DMS 273 (cell line): ENCODE measurements around the gene LRMDA.

Experiments used
- DNase-seq: peaks from one replicate; lab custom pipeline; 2025; ENCODE audit not compliant: unreplicated experiment; lab: John Stamatoyannopoulos, UW

The LRMDA gene

DNA sequence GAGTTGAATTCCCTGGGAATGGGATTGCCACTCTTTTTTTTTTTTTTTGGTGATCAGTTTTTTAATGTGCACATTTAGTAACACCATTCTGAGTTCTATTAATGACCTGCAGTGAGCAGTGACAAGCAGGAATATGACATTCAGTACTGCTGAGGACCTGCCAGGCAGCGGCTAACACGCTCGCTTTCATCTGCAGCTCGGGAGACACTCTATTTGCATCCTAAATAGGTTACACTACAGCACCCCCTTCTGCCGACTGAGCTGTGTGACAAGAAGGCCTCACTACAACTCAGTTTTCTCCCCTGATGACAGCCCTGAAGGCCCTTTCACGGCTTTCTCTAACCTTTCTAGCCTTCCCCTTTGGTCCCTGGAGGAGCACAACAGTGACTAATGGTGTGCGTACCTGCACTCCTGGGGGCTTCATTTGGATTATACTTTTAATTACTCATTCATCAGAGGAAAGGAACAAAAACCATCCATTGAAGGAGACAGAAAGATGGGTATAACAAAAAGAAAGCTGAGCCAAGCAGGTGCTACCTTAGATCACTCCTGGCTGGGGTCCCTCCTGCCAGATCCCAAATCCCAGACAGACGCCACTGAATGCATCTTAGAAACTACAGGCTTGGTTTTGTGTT is 872.4 kb downstream of the LRMDA start:
- peak; percentile 80 for DNase-seq

DNA sequence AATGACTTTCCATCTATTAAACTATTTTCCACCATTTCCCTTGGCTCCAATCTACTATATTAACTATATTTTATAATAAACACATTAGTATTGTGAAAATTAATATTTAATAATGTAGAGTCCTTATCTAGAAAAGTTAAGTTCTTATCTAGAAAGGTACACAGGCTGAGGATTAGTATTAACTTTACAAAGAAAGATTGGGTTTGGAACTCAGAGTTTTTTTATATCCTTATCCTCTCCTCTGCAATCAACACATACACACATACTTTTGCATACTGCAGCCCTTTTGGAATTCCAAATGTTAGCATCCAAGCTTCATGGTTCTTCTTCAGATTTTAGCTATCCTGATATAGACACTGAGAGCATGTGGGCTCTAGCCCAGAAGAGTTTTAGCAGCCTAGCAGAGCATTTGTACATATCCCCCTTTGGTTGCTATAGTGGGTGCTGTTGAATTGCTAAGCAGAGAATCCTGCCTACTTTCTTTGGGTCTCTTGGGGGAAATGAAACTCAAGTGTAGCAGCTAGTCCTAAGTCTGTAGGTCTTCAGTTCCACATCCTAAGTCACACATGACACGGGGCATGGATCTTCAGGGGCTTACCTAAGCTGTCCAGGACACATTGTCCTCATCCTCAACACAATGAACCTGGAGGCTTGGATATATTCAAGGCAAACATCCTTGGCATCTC is 874.6 kb downstream of the LRMDA start:
- DNase-seq, result no peak

DNA sequence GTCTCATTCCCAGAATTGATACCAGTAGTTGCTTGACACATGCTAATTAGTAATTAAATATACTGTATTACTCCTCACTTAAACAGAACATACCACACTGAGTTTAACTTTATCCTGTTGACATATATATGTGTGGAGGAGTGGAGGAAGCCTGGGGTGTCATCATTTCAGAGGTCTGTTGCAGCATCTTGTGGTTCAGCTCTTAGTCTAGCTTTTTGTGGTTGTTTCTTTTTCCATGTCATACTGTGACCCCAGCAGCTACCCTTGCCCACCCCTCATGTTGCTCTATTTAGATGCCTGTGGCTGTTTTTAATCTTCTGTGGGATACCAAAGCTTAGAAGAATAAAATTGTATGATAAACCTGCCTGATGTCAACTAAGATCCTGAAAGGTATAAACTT is 875.4 kb downstream of the LRMDA start:
- DNase-seq, result no peak

DNA sequence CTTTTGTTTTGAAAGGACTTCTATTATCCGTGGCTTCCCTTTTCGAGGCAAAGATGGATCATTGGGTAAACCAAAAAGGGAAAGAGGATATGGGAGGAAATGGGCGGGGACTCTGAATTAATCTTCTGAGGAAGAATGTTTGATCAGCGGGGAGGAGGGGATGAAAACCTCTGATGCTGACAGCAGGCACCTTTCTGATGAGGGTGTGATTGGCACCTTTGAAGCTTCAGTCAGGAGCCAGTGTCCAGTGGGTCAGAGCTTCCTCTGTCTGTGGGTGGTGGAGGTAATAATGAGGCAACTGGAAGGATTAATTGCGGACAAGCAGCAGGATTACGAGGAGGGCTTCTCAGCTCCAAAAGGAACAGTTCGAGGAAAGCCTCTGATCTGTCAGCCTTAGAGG is 877.6 kb downstream of the LRMDA start:
- no peak for DNase-seq

DNA sequence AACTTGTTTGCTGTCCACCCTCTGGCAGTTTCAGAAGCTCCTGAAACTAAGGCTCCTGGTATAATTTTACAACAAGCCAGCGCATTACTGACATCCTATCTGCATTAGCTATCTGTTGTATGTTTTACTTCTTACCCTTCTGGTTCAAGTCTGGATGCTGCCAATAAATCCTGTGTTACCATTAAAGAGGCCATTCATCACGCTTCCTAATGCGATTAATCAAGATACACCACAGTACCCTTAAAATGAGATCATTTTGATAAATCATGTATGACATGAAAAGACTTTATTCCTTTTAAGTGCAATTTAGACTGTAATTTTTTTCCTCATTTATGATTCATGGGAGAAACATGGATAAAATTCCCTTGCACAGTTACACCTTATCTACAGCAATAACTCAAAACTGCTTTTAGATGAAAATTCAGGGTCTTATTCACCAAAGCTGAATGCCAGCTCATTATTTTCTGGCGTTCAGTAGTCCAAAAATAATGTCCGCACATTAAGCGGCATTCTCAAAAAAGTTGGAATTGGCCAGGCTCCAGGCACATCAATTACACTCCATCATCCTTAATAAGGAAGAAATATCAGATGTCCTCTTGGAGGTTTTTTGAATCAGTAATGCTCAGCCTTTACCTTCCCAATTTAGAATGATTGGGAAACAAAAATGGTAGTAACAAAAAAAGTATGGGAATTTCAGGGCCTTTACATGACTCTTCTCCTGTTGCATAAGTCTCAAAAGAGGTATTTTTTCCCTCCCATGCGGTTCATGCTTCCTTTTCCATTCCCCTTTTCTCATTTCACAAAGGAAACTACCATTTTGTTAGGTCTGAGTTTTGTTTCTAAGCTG is 878.5 kb downstream of the LRMDA start:
- DNase-seq, result no peak

DNA sequence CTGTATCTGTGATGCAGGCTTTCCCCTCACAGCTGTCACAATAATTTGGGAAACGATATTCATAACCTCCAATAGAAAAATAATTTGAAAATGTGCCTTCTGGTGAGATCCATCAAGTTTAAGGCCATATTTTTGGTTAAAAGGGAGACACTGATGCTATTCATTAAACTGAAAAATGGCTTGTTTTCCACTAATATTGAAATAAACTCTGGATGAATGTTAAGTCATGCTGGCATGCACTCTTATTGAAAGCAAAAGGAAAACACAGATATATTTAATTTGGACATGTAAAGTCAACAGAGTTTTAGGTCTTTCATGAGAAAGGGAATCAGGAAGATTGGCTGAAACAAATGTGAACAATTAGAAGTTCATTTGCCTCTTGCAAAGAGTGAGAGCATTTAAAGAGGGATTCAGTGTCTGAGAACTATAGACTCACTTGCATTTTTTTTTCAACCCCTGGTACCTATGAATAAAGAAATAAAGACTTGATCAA is 879.2 kb downstream of the LRMDA start:
- no peak for DNase-seq

DNA sequence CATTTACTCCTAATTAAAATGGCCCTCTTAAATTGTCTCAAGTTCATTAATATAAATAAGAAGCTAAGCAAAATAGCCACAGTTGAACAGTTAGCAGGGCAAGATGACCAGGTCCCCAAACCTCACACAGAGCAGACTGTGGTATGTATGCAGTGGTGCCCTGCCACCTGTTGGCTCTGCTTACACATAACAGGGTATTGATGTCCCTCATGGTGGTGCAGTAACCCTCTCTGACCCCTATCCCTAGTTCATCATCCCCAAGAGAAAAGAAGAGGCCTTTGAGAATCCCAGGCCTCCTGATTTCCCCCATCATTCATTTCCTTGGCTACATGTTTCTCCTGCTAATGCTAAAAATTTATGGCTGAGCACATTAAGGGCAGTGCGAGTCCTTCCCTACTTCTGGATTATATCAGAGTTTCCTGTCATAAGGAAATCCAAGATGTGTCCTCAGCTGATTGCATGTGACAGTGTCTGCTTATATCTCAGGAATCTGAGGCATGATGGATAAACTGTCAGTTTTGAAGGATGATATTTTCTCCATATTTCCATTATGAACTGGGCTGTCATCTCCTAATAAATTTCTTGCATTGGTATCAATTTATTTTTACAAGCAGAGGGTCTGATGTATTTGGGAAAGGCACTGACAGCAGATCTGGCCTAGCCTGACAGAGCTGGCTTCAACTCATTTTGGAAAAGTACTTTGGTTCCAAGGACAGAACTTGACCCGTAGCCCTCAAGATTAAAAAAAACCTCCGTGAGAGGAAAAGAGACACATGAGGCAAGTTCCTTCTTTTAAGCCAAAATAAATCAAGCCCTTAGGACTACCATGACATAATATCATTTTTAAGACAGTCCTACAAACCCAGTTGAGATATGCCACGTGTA is 880.6 kb downstream of the LRMDA start:
- DNase-seq, result peak; percentile 43

DNA sequence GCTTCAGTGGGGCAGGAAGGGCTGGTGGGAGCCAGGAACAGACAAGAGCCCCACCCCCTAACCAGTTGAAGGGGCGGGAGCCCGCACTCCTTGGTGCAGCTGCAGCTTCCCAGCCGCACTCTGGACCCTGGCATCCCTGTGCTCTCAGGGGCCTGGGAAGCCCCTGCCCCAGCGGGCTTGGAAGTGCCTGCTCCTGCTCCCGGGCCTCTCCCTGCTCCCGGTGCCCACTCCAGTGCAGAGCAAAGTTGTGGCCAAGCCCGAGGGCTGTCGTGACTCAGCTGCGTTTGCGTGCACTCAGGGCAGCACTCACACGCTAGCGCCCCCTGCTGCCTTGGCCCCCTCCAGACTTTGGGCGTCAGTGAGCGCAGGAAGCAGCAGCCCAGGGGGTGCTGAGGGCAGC is 883.8 kb downstream of the LRMDA start:
- DNase-seq, result no peak

DNA sequence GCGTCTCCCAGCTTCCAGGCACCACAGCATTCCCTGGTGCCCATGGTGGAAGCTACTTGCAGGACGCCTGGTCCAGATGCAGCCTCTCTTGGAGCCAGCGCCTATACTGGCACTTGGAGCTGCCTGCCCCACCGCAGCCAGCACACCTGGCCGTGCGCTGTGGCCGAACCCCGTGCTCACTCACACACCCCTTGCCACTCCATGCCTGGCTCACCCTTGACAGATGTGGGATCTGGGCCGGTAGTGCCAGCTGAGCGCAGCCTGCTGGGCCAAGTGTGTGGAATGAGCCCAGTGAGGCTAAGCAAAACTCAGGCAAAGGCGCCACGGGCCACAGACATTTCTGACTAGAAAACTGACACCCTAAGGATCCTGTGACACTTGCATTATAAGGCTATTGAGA is 884.8 kb downstream of the LRMDA start:
- no peak for DNase-seq

DNA sequence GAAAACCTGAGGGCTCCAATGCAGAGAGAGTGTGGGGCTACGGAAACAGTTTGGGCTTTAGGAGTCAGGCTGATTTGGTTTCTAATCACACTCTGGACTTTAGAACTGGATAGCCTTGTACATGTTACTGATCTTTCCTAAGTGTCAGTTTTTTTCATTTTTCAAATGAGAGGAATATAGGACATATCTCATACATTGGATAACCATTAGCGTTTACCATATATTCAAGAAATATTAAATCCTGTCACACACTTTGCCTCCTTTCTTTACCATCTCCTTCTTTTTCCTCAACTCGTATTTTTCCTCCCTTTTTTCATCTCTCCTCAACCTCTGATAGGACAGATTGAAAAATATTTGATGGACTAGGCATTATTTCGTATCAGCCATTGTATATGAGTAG is 885.7 kb downstream of the LRMDA start:
- DNase-seq, result no peak

DNA sequence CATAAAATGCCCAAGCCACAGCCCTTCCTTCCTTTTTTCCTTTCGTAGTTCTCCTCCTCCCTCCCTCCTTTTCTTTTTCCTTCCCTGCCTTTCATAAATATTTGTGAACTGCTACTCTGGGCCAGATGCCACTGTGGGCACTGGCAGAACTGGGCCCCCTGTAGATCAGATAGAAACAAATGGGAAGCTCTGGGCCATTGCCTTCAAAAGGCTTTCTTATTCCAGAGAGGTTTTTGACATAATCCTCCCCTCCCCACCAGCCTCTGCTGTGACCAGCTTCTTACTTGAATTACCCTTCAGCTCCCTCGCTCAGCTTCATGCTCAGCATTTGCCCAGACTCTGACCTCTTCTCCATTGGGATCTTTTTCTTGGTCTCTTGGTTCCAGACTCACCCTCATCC is 886.8 kb downstream of the LRMDA start:
- peak; percentile 17 for DNase-seq

DNA sequence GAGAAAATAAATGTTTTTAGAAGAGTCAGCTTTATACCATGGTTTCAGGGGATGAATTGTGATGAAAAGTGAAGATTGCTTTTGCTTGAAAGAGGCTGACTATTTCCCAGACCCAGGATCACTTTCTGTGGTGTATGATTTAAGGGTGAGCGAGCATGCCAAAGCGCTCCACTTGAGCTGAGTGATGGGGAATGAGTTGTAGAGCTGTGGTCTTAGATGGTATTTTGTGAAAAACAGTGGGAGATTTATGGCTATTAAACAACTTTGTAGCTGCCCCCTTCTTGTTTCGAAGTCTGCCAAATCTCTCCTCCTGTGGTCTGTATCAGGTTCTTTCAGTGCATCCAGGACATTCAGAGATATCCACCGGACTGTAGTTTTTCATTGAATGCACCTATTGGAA is 888.2 kb downstream of the LRMDA start:
- no peak for DNase-seq

DNA sequence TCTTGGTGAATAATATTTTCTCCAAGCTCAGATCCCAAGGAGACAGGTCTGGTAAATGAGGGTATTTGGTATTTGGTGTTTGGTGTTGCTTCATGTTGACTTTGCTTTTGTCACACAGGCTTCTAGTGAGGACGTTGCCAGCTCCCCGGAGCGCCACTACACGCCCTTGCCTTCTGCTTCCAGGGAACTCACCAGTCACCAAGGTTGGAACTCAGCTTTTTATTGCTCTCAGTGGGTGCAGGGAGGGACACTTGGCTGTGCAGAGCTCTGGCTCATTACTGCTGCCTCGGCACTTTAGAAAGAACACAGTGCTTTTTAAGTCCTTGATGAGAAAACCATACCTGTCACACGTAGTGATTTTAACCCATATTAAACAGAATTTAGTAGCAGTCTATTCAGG is 892.9 kb downstream of the LRMDA start:
- peak; percentile 24 for DNase-seq

DNA sequence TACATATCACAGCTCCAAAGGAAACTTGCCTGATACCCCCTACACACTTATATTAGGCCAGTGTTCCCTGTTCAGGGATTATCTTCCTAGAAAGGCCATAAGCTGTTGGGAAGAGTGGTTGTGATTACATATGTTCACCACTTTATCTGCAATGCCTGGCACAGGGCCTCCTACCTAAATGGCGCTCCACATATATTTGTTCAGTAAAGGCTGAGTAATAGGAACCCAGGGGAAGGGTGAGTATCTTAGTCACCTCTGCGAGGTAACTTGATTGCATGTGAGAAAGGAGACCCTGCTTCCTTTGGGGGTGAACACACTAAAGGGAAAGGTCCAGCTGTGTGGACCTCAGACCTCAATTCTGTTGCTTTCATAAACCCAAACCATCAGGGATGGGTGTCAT is 896.0 kb downstream of the LRMDA start:
- DNase-seq, result no peak

DNA sequence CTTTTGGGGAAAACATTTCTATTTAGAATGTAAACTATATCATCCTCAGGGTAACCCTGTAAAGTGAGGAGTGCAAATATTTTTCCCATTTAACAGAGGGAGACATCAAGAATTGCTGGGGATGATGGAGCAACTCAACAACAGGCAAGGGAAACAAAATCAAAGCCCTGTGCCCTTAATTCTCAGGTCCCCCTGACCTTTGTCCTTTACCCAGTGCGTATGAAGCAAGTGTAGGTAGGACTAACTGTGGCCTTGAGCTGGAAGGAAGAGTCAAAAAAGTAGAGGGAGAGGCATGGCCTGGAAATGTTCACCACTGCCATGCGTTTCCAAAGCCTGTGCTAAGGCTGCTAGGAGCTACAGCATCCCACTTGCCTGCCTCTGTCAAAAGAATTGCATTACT is 896.9 kb downstream of the LRMDA start:
- DNase-seq, result no peak

DNA sequence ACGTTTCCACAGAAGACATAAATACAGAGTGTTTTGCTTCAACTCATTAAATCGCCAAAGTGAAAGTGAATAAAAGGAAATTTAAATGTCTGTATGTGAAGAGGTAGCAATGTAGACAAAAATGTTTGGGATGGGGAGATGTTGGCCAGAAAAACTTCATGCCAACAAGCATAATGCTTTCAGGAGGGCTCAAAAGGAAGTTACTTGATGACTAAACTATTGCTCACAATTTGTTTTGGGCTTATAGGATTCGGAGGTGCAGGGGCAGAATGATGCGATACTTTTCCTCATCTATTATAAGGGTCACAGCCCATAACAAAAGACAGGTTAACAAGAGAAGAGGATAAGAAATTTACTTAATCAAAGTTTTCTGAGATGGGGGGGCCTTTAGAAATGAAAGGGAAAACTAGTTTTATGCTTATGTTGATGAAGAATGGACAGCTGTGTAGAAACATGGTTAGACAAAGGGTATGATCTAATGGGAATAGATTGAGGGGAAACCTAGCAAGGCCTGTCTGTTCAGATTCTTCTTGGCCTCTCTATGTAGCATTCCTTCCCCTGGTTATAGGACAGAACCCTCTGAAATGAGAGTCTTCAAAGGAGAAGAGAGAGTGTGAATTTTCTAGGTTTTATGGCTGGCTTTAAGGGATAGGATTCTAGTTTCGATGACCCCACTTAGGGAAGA is 898.6 kb downstream of the LRMDA start:
- no peak for DNase-seq

DNA sequence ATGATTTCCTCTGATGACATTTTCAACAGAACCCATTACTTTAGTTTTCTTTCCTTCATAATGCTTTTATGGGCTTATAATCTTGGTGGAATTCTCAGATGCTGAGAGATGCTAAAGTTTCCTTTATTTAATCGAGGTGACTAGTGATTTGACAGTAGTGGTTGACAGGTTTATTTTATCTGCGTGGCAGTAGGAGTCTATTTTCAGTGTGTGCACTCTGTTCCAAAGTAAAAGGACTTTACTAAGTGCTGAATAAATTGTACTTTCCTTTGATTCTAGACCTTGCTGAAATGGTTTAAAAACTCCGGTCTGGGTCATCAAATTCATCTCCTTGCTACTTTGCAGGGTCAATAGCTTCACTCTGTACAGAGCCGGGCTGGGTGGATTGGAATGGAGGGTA is 900.3 kb downstream of the LRMDA start:
- no peak for DNase-seq

DNA sequence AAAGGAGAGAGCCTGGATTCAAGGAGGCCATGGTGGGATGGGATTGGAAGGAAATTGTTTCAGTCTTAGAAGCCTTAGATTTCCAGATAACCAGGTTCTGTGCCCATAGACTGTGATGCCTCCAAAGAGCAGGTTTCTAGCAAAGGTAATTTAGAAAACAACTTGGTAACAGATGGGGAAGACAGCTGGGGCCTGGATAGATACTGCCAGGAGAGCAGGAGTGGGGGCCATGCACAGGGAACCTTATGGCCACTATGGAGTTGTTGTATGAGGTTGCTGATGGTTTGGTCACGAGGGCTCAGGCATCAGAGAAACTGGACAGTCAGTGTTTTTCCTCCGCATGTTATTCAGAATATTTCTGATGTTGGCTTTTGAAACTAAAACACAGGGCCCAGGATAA is 901.9 kb downstream of the LRMDA start:
- peak; percentile 94 for DNase-seq

DNA sequence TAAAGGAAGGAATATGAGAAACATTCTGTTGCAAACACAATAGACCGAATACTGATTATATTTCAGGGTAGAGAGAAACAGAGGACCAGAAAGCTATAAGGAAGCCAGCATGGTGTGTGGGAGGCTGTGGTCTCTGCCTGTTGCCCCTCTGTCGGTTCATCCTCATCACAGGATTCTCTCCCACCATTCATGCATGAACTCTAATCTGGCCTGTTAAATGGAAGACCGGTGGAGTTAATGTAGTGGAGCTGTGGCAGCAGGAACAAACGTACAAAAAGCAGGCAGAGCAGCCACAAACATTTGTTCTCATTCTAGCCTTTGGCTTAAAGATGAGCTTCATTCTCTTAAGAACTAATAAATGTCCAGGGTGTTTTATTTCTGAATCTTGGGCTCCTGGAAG is 902.4 kb downstream of the LRMDA start:
- peak; percentile 50 for DNase-seq

DNA sequence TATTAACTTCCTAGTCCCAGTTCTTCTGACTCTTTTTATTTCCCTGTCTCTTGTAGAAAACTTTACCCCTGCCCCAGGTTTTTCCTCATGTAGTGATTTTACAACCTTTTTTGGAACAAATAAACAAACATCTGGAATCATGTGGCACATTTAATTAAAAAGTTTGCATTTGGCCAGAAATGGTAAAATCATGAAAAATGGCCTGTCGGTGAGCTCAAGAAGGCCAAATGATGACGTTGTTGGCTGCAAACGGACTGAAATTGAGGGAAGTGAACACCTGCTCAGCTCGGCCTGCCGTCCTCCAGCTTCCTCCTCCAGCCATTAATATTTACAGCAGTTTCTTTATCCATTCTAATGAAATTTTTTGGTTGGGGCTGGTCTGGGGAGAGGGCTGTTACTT is 902.8 kb downstream of the LRMDA start:
- peak; percentile 21 for DNase-seq
